Activated CD8-positive, alpha-beta memory T cell treated with anti-CD3 and anti-CD28 coated beads, Interleukin-2, amount 50 U/mL, for 1 hour (primary cell): ENCODE results near the gene SUFU.

Experiments
- DNase-seq: peaks from one replicate; pipeline ENCODE4 v3.0.0-alpha.2; 2020; ENCODE audit errors: extremely low read depth

The SUFU gene

GRCh38 chr10:102596506-102596971 lies 92.8 kb downstream of the SUFU start:
- no peak for DNase-seq

- no peak for DNase-seq
Observed at GRCh38 chr10:102597131-102597991, 93.6 kb downstream of the SUFU start.

GRCh38 chr10:102598243-102598642 lies 94.5 kb downstream of the SUFU start:
- DNase-seq = no peak

- no peak for DNase-seq
Observed at GRCh38 chr10:102599565-102600327, 96.0 kb downstream of the SUFU start.

- DNase-seq = no peak
Observed at GRCh38 chr10:102600816-102601215, 97.0 kb downstream of the SUFU start.

- no peak for DNase-seq
Observed at GRCh38 chr10:102601639-102602038, 97.9 kb downstream of the SUFU start.

GRCh38 chr10:102602272-102603045 lies 98.7 kb downstream of the SUFU start:
- no peak for DNase-seq

GRCh38 chr10:102603946-102604345 lies 100.2 kb downstream of the SUFU start:
- DNase-seq = no peak

GRCh38 chr10:102604439-102604841 lies 100.7 kb downstream of the SUFU start:
- DNase-seq = no peak

GRCh38 chr10:102605712-102606111 lies 101.9 kb downstream of the SUFU start:
- no peak for DNase-seq

GRCh38 chr10:102608487-102608886 lies 104.7 kb downstream of the SUFU start:
- no peak for DNase-seq

- DNase-seq = no peak
Observed at GRCh38 chr10:102610441-102610887, 106.7 kb downstream of the SUFU start.

GRCh38 chr10:102611514-102612087 lies 107.8 kb downstream of the SUFU start:
- DNase-seq = no peak

- peak; percentile 58 for DNase-seq
Observed at GRCh38 chr10:102612964-102613275, 109.1 kb downstream of the SUFU start.

- peak; percentile 16 for DNase-seq
Observed at GRCh38 chr10:102613286-102613685, 109.5 kb downstream of the SUFU start.

GRCh38 chr10:102613785-102614184 lies 110.0 kb downstream of the SUFU start:
- no peak for DNase-seq

- DNase-seq = no peak
Observed at GRCh38 chr10:102614888-102615287, 111.1 kb downstream of the SUFU start.

- DNase-seq = no peak
Observed at GRCh38 chr10:102615361-102615760, 111.6 kb downstream of the SUFU start.

GRCh38 chr10:102616066-102616770 lies 112.4 kb downstream of the SUFU start:
- DNase-seq = no peak

GRCh38 chr10:102617041-102617440 lies 113.3 kb downstream of the SUFU start:
- DNase-seq = no peak

- no peak for DNase-seq
Observed at GRCh38 chr10:102617816-102618215, 114.0 kb downstream of the SUFU start.
